ENCODE results near the gene SCP2. TPM values are rescaled to one million over a fixed set of nuclear protein-coding genes. Genes with fewer than 3 reads are reported as not detected.

The SCP2 gene
- total RNA-seq, 1 experiment from 2014 or later: 56.4 TPM

- no peak for TF ChIP-seq HMGXB4 (CRISPR knock-in tag; IDR thresholded peaks at IDR 0.05)
- no peak for TF ChIP-seq ZNF416 (CRISPR knock-in tag; IDR thresholded peaks at IDR 0.05)
- no peak for TF ChIP-seq CREM (CRISPR knock-in tag; IDR thresholded peaks at IDR 0.05)
- no peak for TF ChIP-seq ZNF396 (CRISPR knock-in tag; IDR thresholded peaks at IDR 0.05; ENCODE audit: borderline replicate concordance)
- no peak for TF ChIP-seq USF2 (CRISPR knock-in tag; IDR thresholded peaks at IDR 0.05)
Measured at GRCh38 chr1:52952112-52952511, 25.0 kb downstream of the SCP2 start (continued).

GRCh38 chr1:52955129-52955970 lies 28.3 kb downstream of the SCP2 start:
- TF ChIP-seq NR1H2 (CRISPR knock-in tag; IDR thresholded peaks at IDR 0.05) (no peak), ESRRA (CRISPR knock-in tag; IDR thresholded peaks at IDR 0.05; ENCODE audit: borderline replicate concordance) (no peak), ZNF317 (CRISPR knock-in tag; IDR thresholded peaks at IDR 0.05; ENCODE audit: borderline replicate concordance, low read depth) (no peak), CBFB (CRISPR knock-in tag; IDR thresholded peaks at IDR 0.05; ENCODE audit: low read depth) (no peak), SOX15 (CRISPR knock-in tag; IDR thresholded peaks at IDR 0.05) (no peak), SP1 (CRISPR knock-in tag; conservative IDR thresholded peaks at IDR 0.05) (no peak), ZNF671 (CRISPR knock-in tag; IDR thresholded peaks at IDR 0.05) (no peak), KAT7 (CRISPR knock-in tag; IDR thresholded peaks at IDR 0.05; ENCODE audit: borderline replicate concordance) (no peak), MYBL2 (CRISPR knock-in tag; IDR thresholded peaks at IDR 0.05) (no peak), ZNF423 (CRISPR knock-in tag; IDR thresholded peaks at IDR 0.05) (no peak), ELF4 (CRISPR knock-in tag; IDR thresholded peaks at IDR 0.05; ENCODE audit: low read depth) (no peak), MAX (CRISPR knock-in tag; IDR thresholded peaks at IDR 0.05) (no peak), PRRX2 (CRISPR knock-in tag; IDR thresholded peaks at IDR 0.05) (no peak), ZNF232 (CRISPR knock-in tag; IDR thresholded peaks at IDR 0.05) (no peak), MLX (CRISPR knock-in tag; IDR thresholded peaks at IDR 0.05) (no peak), ETV6 (CRISPR knock-in tag; IDR thresholded peaks at IDR 0.05) (no peak), HMGXB4 (CRISPR knock-in tag; IDR thresholded peaks at IDR 0.05) (no peak), CTCF (IDR thresholded peaks at IDR 0.05) (no peak), CREB1 (CRISPR knock-in tag; IDR thresholded peaks at IDR 0.05) (no peak)
- H3K36me3 Mint-ChIP-seq: no peaks in the 10 kb centered on the region
- no peaks in the 10 kb centered on the region for H3K27me3 Mint-ChIP-seq (ENCODE audit: low read depth)
- no peak for DNase-seq (ENCODE audit: low spot score)
- H3K4me3 Mint-ChIP-seq: no peak overlapping the region
- CTCF ChIA-PET: no interaction called here
- H3K9me3 Mint-ChIP-seq: no peaks in the 10 kb centered on the region
- POLR2A ChIA-PET: no interaction called here
- no peaks in the 10 kb centered on the region for H3K4me1 Mint-ChIP-seq
- no peak for ATAC-seq
- no peak overlapping the region for H3K27ac Mint-ChIP-seq
